ENCODE data around the gene EXOC3.

Gene EXOC3

GRCh38 chr5:456351-457194 lies 13.6 kb downstream of the EXOC3 start:
- DNase-seq (ENCODE audit: low read depth in 3 of 3, low spot score in 1 of 3) = no peak

- no peak for DNase-seq (ENCODE audit: low read depth in 3 of 3, low spot score in 1 of 3)
Measured at GRCh38 chr5:457195-457961, 14.4 kb downstream of the EXOC3 start.

- peak in 1 of 3 donors; percentile 55 for DNase-seq (ENCODE audit: low read depth in 3 of 3, low spot score in 1 of 3)
Measured at GRCh38 chr5:458547-459353, 15.8 kb downstream of the EXOC3 start.

GRCh38 chr5:459562-460272 lies 16.7 kb downstream of the EXOC3 start:
- DNase-seq (ENCODE audit: low read depth in 3 of 3, low spot score in 1 of 3) = no peak

- no peak for DNase-seq (ENCODE audit: low read depth in 3 of 3, low spot score in 1 of 3)
Measured at GRCh38 chr5:460273-460625, 17.3 kb downstream of the EXOC3 start.

GRCh38 chr5:462051-462481 lies 19.1 kb downstream of the EXOC3 start:
- no peak for DNase-seq (ENCODE audit: low read depth in 3 of 3, low spot score in 1 of 3)

GRCh38 chr5:463301-463700 lies 20.3 kb downstream of the EXOC3 start:
- no peak for DNase-seq (ENCODE audit: low read depth in 3 of 3, low spot score in 1 of 3)

GRCh38 chr5:463952-464351 lies 21.0 kb downstream of the EXOC3 start:
- DNase-seq (ENCODE audit: low read depth in 3 of 3, low spot score in 1 of 3) = peak in 2 of 3 donors; percentile 22 to 65

GRCh38 chr5:464446-464842 lies 21.5 kb downstream of the EXOC3 start:
- DNase-seq (ENCODE audit: low read depth in 3 of 3, low spot score in 1 of 3) = no peak

- no peak for DNase-seq (ENCODE audit: low read depth in 3 of 3, low spot score in 1 of 3)
Measured at GRCh38 chr5:464843-465590, 22.0 kb downstream of the EXOC3 start.

GRCh38 chr5:465591-466403 lies 22.8 kb downstream of the EXOC3 start:
- DNase-seq (ENCODE audit: low read depth in 3 of 3, low spot score in 1 of 3) = no peak

- no peak for DNase-seq (ENCODE audit: low read depth in 3 of 3, low spot score in 1 of 3)
Measured at GRCh38 chr5:466661-467310, 23.8 kb downstream of the EXOC3 start.

- DNase-seq (ENCODE audit: low read depth in 3 of 3, low spot score in 1 of 3) = no peak
Measured at GRCh38 chr5:468401-468800, 25.4 kb downstream of the EXOC3 start.

- no peak for DNase-seq (ENCODE audit: low read depth in 3 of 3, low spot score in 1 of 3)
Measured at GRCh38 chr5:469752-470483, 26.9 kb downstream of the EXOC3 start.

GRCh38 chr5:470961-471749 lies 28.2 kb downstream of the EXOC3 start:
- no peak for DNase-seq (ENCODE audit: low read depth in 3 of 3, low spot score in 1 of 3)

- no peak for DNase-seq (ENCODE audit: low read depth in 3 of 3, low spot score in 1 of 3)
Measured at GRCh38 chr5:471750-472058, 28.7 kb downstream of the EXOC3 start.

GRCh38 chr5:472076-472655 lies 29.2 kb downstream of the EXOC3 start:
- DNase-seq (ENCODE audit: low read depth in 3 of 3, low spot score in 1 of 3) = peak in 1 of 3 donors; percentile 26
